Lower leg skin (tissue), 4 donors: ENCODE data around the gene DAD1. TPM values are rescaled to one million over a fixed set of nuclear protein-coding genes. Genes with fewer than 3 reads are reported as not detected.

Source experiments
- DNase-seq, 2 donors: peaks; one replicate each; pipeline ENCODE4 v3.0.0-alpha.2; 2019; ENCODE audit warnings: low spot score in 2 of 2
- H3K4me3 ChIP-seq: fragments of 200-600 bp; sonication (generic); 2 replicates; pipeline ENCODE4 v1.5.1; 2017; ENCODE audit warnings: mild to moderate bottlenecking, low read depth; ENCODE audit not compliant: poor library complexity, severe bottlenecking
- CTCF ChIP-seq, 3 donors: fragments of 450-650 bp; IDR thresholded peaks; one replicate each; pipeline ENCODE4 v1.5.1; 2016; ENCODE audit warnings: antibody characterized with exemption in 3 of 3, mild to moderate bottlenecking in 3 of 3, moderate library complexity in 2 of 3
- POLR2A ChIP-seq, 2 donors: fragments of 450-650 bp; IDR thresholded peaks; one replicate each; pipeline ENCODE4 v1.6.1; 2016 to 2017; ENCODE audit warnings: antibody characterized with exemption in 2 of 2, mild to moderate bottlenecking in 1 of 2, moderate library complexity in 1 of 2
- WGBS, 2 donors: methylation state at CpG; one replicate each; pipeline ENCODE4 v1.1.5; 2018; 5-methylcytosine and 5-hydroxymethylcytosine counted together
- intact Hi-C: fragments of 100-400 bp; cut with DNase I; formaldehyde crosslinking; loops from one replicate; pipeline ENCODE4 v1.15.0; 2023; ENCODE audit warnings: low total_unique reads
- total RNA-seq, 4 donors: library from RNA; depleted of rRNA; stranded (reverse); fragments of >200 nt; gene quantifications; one replicate each; pipeline ENCODE4 v1.1.0, GENCODE V29; 2016

DAD1 gene
- total RNA-seq, 4 donors from 2014 or later, result 103 to 131 (median 124) TPM

- 46 to 50% methylated on average over 2 of the region's 2 CpGs for WGBS, 2 donors
- intact Hi-C loops, result no loop called here
- no peak overlapping the region for H3K4me3 ChIP-seq
- TF ChIP-seq POLR2A (IDR thresholded peaks at IDR 0.05), result no peak
- no peak for TF ChIP-seq CTCF (IDR thresholded peaks at IDR 0.05)
- DNase-seq, result no peak
Observed at GRCh38 chr14:22542360-22542759, 46.7 kb downstream of the DAD1 start.

- WGBS, 2 donors, result 41 to 53% methylated on average over 5 of the region's 5 CpGs
- intact Hi-C loops, result no loop called here
- H3K4me3 ChIP-seq, result no peak overlapping the region
Observed at GRCh38 chr14:22541721-22542120, 47.3 kb downstream of the DAD1 start.

GRCh38 chr14:22540811-22541360 lies 48.1 kb downstream of the DAD1 start:
- H3K4me3 ChIP-seq, result no peak overlapping the region
- no peak for TF ChIP-seq CTCF (IDR thresholded peaks at IDR 0.05)
- no peak for TF ChIP-seq POLR2A (IDR thresholded peaks at IDR 0.05)
- intact Hi-C loops, result no loop called here
- no peak for DNase-seq
- 64 to 67% methylated on average over 4 of the region's 4 CpGs for WGBS, 2 donors

More at GRCh38 chr14:22541721-22542120, 47.3 kb downstream of the DAD1 start:
- no peak for DNase-seq
- TF ChIP-seq POLR2A (IDR thresholded peaks at IDR 0.05) (no peak), CTCF (IDR thresholded peaks at IDR 0.05) (no peak)

GRCh38 chr14:22540293-22540692 lies 48.7 kb downstream of the DAD1 start:
- 7 to 14% methylated on average over 1 of the region's 1 CpG for WGBS, 2 donors
- no peak overlapping the region for H3K4me3 ChIP-seq
- intact Hi-C loops, result no loop called here
- TF ChIP-seq CTCF (IDR thresholded peaks at IDR 0.05), result no peak
- TF ChIP-seq POLR2A (IDR thresholded peaks at IDR 0.05), result no peak
- no peak for DNase-seq

- no peak for DNase-seq
- intact Hi-C loops, result no loop called here
- TF ChIP-seq CTCF (IDR thresholded peaks at IDR 0.05) (no peak), POLR2A (IDR thresholded peaks at IDR 0.05) (no peak)
- WGBS, 2 donors, result 84 to 90% methylated on average over 3 of the region's 3 CpGs
- H3K4me3 ChIP-seq, result no peak overlapping the region
Observed at GRCh38 chr14:22539831-22540230, 49.2 kb downstream of the DAD1 start.

GRCh38 chr14:22538671-22539228 lies 50.3 kb downstream of the DAD1 start:
- DNase-seq, result no peak
- TF ChIP-seq POLR2A (IDR thresholded peaks at IDR 0.05) (no peak), CTCF (IDR thresholded peaks at IDR 0.05) (no peak)
- WGBS, 2 donors, result 79 to 86% methylated on average over 5 of the region's 5 CpGs
- intact Hi-C loops, result no loop called here
- H3K4me3 ChIP-seq, result no peak overlapping the region
